ENCODE measurements around the gene ANGPTL4.
"Not testable (repeated sequence)": the region's sequence is repeated elsewhere in the genome, so short reads cannot be mapped to it uniquely, and the experiment has no call there.

ANGPTL4 gene

GRCh38 chr19:8367327-8368001 is 3.5 kb downstream of the ANGPTL4 start:
- in situ Hi-C loops (cut with HindIII; ENCODE audit: low sequenced_read_pairs), result no loop called here
- peak; percentile 94 for DNase-seq (ENCODE audit: low read depth)
- no peak for TF ChIP-seq CTCF (IDR thresholded peaks at IDR 0.05; ENCODE audit: low read depth, low read length, missing control alignments)
- peak overlapping the region; percentile 2 for H3K4me3 ChIP-seq (ENCODE audit: low read depth, low read length)

- TF ChIP-seq CTCF (IDR thresholded peaks at IDR 0.05; ENCODE audit: low read depth, low read length, missing control alignments), result no peak
- in situ Hi-C loops (cut with HindIII; ENCODE audit: low sequenced_read_pairs), result loop anchor here (5.0 to 10.0 kb wide), 2 partner anchors 77 to 114 kb away; no protein-coding TSS in a partner anchor
- no peak for DNase-seq (ENCODE audit: low read depth)
- H3K4me3 ChIP-seq (ENCODE audit: low read depth, low read length), result no peak overlapping the region
These were observed 6.4 kb downstream of the ANGPTL4 start for GRCh38 chr19:8370176-8371010.

GRCh38 chr19:8371011-8371804 is 7.3 kb downstream of the ANGPTL4 start:
- in situ Hi-C loops (cut with HindIII; ENCODE audit: low sequenced_read_pairs), result loop anchor here (5.0 to 10.0 kb wide), 2 partner anchors 76 to 114 kb away; no protein-coding TSS in a partner anchor

GRCh38 chr19:8373867-8374813 is 10.2 kb downstream of the ANGPTL4 start:
- H3K4me3 ChIP-seq (ENCODE audit: low read depth, low read length), result no peak overlapping the region
- no peak for TF ChIP-seq CTCF (IDR thresholded peaks at IDR 0.05; ENCODE audit: low read depth, low read length, missing control alignments)
- no peak for DNase-seq (ENCODE audit: low read depth)
- in situ Hi-C loops (cut with HindIII; ENCODE audit: low sequenced_read_pairs), result loop anchor here (5.0 to 10.0 kb wide), 2 partner anchors 73 to 111 kb away; no protein-coding TSS in a partner anchor

More at GRCh38 chr19:8371011-8371804, 7.3 kb downstream of the ANGPTL4 start:
- no peak overlapping the region for H3K4me3 ChIP-seq (ENCODE audit: low read depth, low read length)
- TF ChIP-seq CTCF (IDR thresholded peaks at IDR 0.05; ENCODE audit: low read depth, low read length, missing control alignments), result no peak
- no peak for DNase-seq (ENCODE audit: low read depth)

- not testable (repeated sequence) for DNase-seq (ENCODE audit: low read depth); H3K4me3 ChIP-seq (ENCODE audit: low read depth, low read length)
- in situ Hi-C loops (cut with HindIII; ENCODE audit: low sequenced_read_pairs), result loop anchor here (10.0 kb wide), 1 partner anchor 109 kb away; no protein-coding TSS in a partner anchor
These were observed 11.8 kb downstream of the ANGPTL4 start for GRCh38 chr19:8375766-8376165.

- in situ Hi-C loops (cut with HindIII; ENCODE audit: low sequenced_read_pairs), result loop anchor here (10.0 kb wide), 1 partner anchor 108 kb away; no protein-coding TSS in a partner anchor
- not testable (repeated sequence) for DNase-seq (ENCODE audit: low read depth); H3K4me3 ChIP-seq (ENCODE audit: low read depth, low read length)
These were observed 12.5 kb downstream of the ANGPTL4 start for GRCh38 chr19:8376373-8376974.
